Measurements from ENCODE around the gene NT5DC3. TPM values are rescaled to one million over a fixed set of nuclear protein-coding genes. Genes with fewer than 3 reads are reported as not detected.

NT5DC3 gene
- 10 to 100 TPM in 1 of 2 experiments, 1 to 10 TPM in 1; 9.9 to 10.0 TPM for total RNA-seq
- 0.93 TPM for polyA plus RNA-seq

DNA sequence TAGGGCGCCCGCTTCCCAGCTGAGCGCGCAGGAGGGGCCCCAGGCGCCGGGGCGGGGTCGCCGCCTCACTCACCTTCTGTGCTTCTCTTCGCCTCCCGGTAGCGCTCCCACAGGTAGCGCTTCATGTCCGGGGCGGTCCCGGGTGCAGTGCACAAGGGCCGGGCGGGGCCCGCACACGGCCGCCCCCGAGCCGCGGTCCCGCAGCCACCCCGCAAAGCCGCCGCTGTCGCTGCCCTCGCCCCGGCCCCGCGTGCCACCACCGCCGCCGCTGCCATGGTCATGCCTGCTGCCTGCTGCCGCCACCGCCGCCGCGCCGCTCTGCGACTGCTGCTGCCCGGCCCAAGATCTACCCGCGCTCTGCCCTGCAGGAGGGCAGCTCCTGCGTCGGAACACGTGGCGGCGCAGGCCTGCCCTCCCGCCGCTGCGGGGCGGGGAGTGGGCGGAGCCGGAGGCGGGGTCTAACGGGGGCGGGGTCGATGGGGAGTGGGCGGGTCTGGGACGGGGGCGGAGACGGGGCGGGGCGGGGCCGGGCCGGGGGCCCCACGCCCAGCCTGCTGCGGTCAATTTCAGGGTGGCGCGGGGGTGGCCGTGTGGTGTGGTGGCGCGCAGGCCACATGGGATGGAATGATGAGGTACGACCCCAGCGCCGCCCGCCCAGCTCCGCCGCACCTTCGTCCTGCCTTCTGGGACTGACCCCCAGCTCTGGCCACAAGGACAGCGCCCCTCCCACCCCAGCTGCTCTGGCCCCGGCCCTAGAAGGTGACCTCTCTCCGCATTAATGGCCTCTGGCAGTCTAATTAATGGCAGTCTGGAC, at the start of gene NT5DC3:
NT5DC3 (minus strand) TSS at position 359 of the 814 bp plus-strand sequence; CDS start at position 281, 78 bp downstream.
- Mint-ChIP-seq H3K27me3 (peaks cover 0 to 2% of the 10 kb centered on the region in 2 donors), H3K36me3 (peaks cover 0 to 2% (median 0%) of the 10 kb centered on the region in 3 donors), H3K27ac (peak within 1 kb of the TSS; percentile 38 to 95 (median 77)), H3K4me1 (peaks cover 11 to 22% (median 13%) of the 10 kb centered on the region in 3 donors), H3K4me3 (peak within 1 kb of the TSS; percentile 76 to 94 (median 85)), H3K9me3 (no peaks in the 10 kb centered on the region)
- POLR2A ChIA-PET, result interaction anchor here (0.6 to 1.3 kb wide), 5 partner anchors 69 to 1395 kb away, joined by 4 to 5 read pairs (median 4); partner anchors contain the start of genes APPL2, HSP90B1 and NFYB
- peak within 1 kb of the TSS; percentile 64 for H3K4me3 ChIP-seq (ENCODE audit: low read length)
- H3K27me3 ChIP-seq (ENCODE audit: insufficient read depth, low read length, poor library complexity, severe bottlenecking), result no peaks in the 10 kb centered on the region
- peak; percentile 73 to 88 (median 83) for DNase-seq
- H3K36me3 ChIP-seq (ENCODE audit: insufficient read depth, low read length), result no peaks in the 10 kb centered on the region
- H3K27ac ChIP-seq (ENCODE audit: low read depth, low read length), result no peak within 1 kb of the TSS
- CTCF ChIA-PET, result interaction anchor here (0.9 to 1.1 kb wide), 2 partner anchors 9 to 268 kb away, joined by 3 to 4 read pairs; no protein-coding TSS in a partner anchor
- H3K4me1 ChIP-seq (ENCODE audit: insufficient read depth, low read length), result peaks cover 14% of the 10 kb centered on the region
- no peaks in the 10 kb centered on the region for H3K9me3 ChIP-seq (ENCODE audit: low read length)

DNA sequence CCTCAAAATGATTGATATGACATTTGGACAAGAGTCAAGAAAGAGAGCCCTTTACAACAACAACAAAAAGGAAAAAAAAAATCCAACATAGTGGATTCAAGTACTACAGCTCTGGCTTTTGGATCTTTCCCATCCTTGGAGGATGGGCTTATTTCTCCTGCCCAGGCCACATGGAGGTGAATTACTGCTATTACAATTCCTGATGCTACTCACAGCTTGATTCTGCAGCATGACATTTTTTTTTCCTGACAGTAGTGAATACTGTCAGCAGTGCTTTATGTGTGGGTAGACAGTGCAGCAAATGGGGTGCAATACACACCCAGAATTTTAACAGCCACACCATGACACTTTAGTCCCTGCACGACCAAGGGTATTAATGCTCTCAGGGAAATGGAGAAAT, 46.7 kb upstream of the NT5DC3 start:
- no peak overlapping the region for H3K4me3 Mint-ChIP-seq
- peaks cover 2 to 4% (median 4%) of the 10 kb centered on the region in 3 donors for H3K4me1 Mint-ChIP-seq
- Histone ChIP-seq H3K4me1 (ENCODE audit: insufficient read depth, low read length) (no peaks in the 10 kb centered on the region), H3K27ac (ENCODE audit: low read depth, low read length) (no peak overlapping the region), H3K4me3 (ENCODE audit: low read length) (no peak overlapping the region), H3K27me3 (ENCODE audit: insufficient read depth, low read length, poor library complexity, severe bottlenecking) (no peaks in the 10 kb centered on the region), H3K36me3 (ENCODE audit: insufficient read depth, low read length) (no peaks in the 10 kb centered on the region), H3K9me3 (ENCODE audit: low read length) (no peaks in the 10 kb centered on the region)
- CTCF ChIA-PET, result interaction anchor here (1.1 to 1.6 kb wide), 2 partner anchors 15 to 222 kb away, joined by 4 to 6 read pairs; no protein-coding TSS in a partner anchor
- no peaks in the 10 kb centered on the region for H3K27me3 Mint-ChIP-seq
- no peak overlapping the region for H3K27ac Mint-ChIP-seq
- no peak for DNase-seq
- POLR2A ChIA-PET, result interaction anchor here (1.0 kb wide), 1 partner anchor 42 kb away, joined by 3 read pairs; no protein-coding TSS in a partner anchor
- H3K36me3 Mint-ChIP-seq, result peaks cover 0 to 1% (median 0%) of the 10 kb centered on the region in 3 donors
- H3K9me3 Mint-ChIP-seq, result no peaks in the 10 kb centered on the region

DNA sequence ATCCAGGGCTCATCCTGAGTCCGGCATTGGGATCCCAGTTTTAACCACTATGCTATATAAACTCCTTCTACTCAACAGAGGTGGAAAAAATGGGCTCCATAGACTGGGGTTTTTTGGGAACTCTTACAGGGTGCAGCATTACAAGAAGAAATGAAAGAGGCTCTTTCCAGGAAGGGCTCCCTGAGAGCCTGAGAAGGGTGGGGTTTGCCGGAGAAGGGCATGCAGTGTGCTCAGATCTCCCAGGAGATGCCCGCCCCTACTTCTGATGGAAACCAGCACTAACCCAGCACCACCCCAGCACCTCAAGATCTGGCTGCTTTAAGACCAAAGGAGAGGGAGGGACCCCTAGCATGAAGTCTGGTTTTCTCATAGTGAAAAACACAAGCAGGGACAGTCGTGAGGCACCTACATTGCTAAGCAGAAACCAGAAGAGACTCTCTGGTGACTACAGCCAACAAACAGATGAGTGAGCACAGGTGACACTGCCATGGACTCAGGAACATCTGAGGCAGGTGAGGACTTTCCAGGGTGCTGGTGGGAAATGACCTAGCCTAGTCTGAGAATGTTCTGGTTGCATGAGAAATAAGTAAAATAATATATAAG, 45.3 kb upstream of the NT5DC3 start:
- no peak overlapping the region for H3K4me3 Mint-ChIP-seq
- H3K36me3 ChIP-seq (ENCODE audit: insufficient read depth, low read length), result no peaks in the 10 kb centered on the region
- H3K27ac Mint-ChIP-seq, result peak overlapping the region in 1 of 8 donors; percentile 52
- POLR2A ChIA-PET, result interaction anchor here (1.0 kb wide), 1 partner anchor 43 kb away, joined by 3 read pairs; no protein-coding TSS in a partner anchor
- peaks cover 2 to 4% (median 4%) of the 10 kb centered on the region in 3 donors for H3K4me1 Mint-ChIP-seq
- H3K27me3 Mint-ChIP-seq, result no peaks in the 10 kb centered on the region
- H3K4me1 ChIP-seq (ENCODE audit: insufficient read depth, low read length), result no peaks in the 10 kb centered on the region
- no peaks in the 10 kb centered on the region for H3K9me3 ChIP-seq (ENCODE audit: low read length)
- H3K4me3 ChIP-seq (ENCODE audit: low read length), result no peak overlapping the region
- CTCF ChIA-PET, result no interaction called here
- H3K9me3 Mint-ChIP-seq, result no peaks in the 10 kb centered on the region
- no peaks in the 10 kb centered on the region for H3K27me3 ChIP-seq (ENCODE audit: insufficient read depth, low read length, poor library complexity, severe bottlenecking)
- H3K36me3 Mint-ChIP-seq, result no peaks in the 10 kb centered on the region
- H3K27ac ChIP-seq (ENCODE audit: low read depth, low read length), result no peak overlapping the region
- no peak for DNase-seq

DNA sequence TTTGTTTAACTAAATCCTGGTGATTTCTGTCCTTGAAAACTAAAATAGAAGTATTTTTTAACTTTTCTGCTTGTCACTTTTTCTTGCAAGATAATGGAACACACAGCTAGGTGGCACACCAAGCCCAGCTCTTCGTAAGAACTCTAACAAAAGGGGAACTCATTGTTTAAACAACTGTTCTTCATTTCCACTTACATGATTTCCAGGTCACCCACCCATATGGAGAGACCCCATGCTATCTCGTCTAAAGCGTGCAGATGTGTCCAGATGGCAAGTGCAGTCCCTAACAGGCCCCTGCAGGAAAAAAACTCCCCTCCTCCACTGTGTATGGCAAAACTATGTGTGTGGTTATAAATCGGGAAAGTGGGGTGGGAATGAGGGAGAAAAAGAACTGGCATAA, 43.3 kb upstream of the NT5DC3 start:
- POLR2A ChIA-PET, result interaction anchor here (0.9 kb wide), 1 partner anchor 44 kb away, joined by 3 read pairs; no protein-coding TSS in a partner anchor
- Mint-ChIP-seq H3K36me3 (no peaks in the 10 kb centered on the region), H3K4me3 (no peak overlapping the region), H3K27me3 (no peaks in the 10 kb centered on the region), H3K4me1 (peaks cover 4 to 8% (median 5%) of the 10 kb centered on the region in 3 donors), H3K9me3 (no peaks in the 10 kb centered on the region), H3K27ac (no peak overlapping the region)
- H3K9me3 ChIP-seq (ENCODE audit: low read length), result no peaks in the 10 kb centered on the region
- H3K27ac ChIP-seq (ENCODE audit: low read depth, low read length), result no peak overlapping the region
- H3K4me1 ChIP-seq (ENCODE audit: insufficient read depth, low read length), result no peaks in the 10 kb centered on the region
- no peaks in the 10 kb centered on the region for H3K36me3 ChIP-seq (ENCODE audit: insufficient read depth, low read length)
- no peaks in the 10 kb centered on the region for H3K27me3 ChIP-seq (ENCODE audit: insufficient read depth, low read length, poor library complexity, severe bottlenecking)
- H3K4me3 ChIP-seq (ENCODE audit: low read length), result no peak overlapping the region
- CTCF ChIA-PET, result interaction anchor here (0.7 to 1.2 kb wide), 9 partner anchors 17 to 226 kb away, joined by 3 to 10 read pairs (median 3); no protein-coding TSS in a partner anchor
- peak in 3 of 5 donors; percentile 28 to 66 (median 50) for DNase-seq

DNA sequence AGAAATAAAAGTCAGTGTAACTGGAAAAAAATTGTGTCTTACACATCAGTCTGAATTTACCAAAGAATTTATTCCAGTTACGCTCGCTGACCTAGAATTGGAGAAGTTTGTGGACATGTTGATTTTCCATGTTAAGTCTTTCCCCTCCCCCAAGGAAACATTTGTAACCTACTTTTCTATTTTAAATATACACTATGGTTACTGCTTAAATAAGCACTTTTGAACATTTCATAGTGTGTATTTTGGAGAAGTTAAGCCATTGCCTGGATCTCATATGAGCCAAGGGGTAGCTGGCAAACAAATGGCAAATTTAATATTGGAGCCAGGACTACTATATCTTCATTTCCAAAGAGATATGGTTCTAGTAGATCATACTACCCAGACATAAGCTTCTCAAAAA, 42.9 kb upstream of the NT5DC3 start:
- H3K27me3 Mint-ChIP-seq, result no peaks in the 10 kb centered on the region
- no peak overlapping the region for H3K4me3 Mint-ChIP-seq
- H3K4me1 ChIP-seq (ENCODE audit: insufficient read depth, low read length), result no peaks in the 10 kb centered on the region
- H3K9me3 Mint-ChIP-seq, result no peaks in the 10 kb centered on the region
- CTCF ChIA-PET, result interaction anchor here (0.7 to 1.2 kb wide), 9 partner anchors 18 to 227 kb away, joined by 3 to 10 read pairs (median 3); no protein-coding TSS in a partner anchor
- H3K36me3 ChIP-seq (ENCODE audit: insufficient read depth, low read length), result no peaks in the 10 kb centered on the region
- H3K4me1 Mint-ChIP-seq, result peaks cover 4 to 8% (median 5%) of the 10 kb centered on the region in 3 donors
- H3K36me3 Mint-ChIP-seq, result peaks cover 0 to 2% (median 0%) of the 10 kb centered on the region in 3 donors
- H3K27ac ChIP-seq (ENCODE audit: low read depth, low read length), result no peak overlapping the region
- no peak overlapping the region for H3K4me3 ChIP-seq (ENCODE audit: low read length)
- DNase-seq, result no peak
- no peaks in the 10 kb centered on the region for H3K27me3 ChIP-seq (ENCODE audit: insufficient read depth, low read length, poor library complexity, severe bottlenecking)
- no peaks in the 10 kb centered on the region for H3K9me3 ChIP-seq (ENCODE audit: low read length)
- no peak overlapping the region for H3K27ac Mint-ChIP-seq
- POLR2A ChIA-PET, result interaction anchor here (0.9 kb wide), 1 partner anchor 44 kb away, joined by 3 read pairs; no protein-coding TSS in a partner anchor

GRCh38 chr12:103882861-103883596, 42.0 kb upstream of the NT5DC3 start:
- ChIA-PET CTCF (no interaction called here), POLR2A (no interaction called here)
- Histone ChIP-seq H3K27ac (ENCODE audit: low read depth, low read length) (no peak overlapping the region), H3K4me3 (ENCODE audit: low read length) (no peak overlapping the region), H3K36me3 (ENCODE audit: insufficient read depth, low read length) (no peaks in the 10 kb centered on the region), H3K27me3 (ENCODE audit: insufficient read depth, low read length, poor library complexity, severe bottlenecking) (no peaks in the 10 kb centered on the region), H3K9me3 (ENCODE audit: low read length) (no peaks in the 10 kb centered on the region), H3K4me1 (ENCODE audit: insufficient read depth, low read length) (no peaks in the 10 kb centered on the region)
- H3K4me3 Mint-ChIP-seq, result no peak overlapping the region
- no peaks in the 10 kb centered on the region for H3K27me3 Mint-ChIP-seq
- H3K36me3 Mint-ChIP-seq, result peaks cover 0 to 2% (median 0%) of the 10 kb centered on the region in 3 donors
- H3K27ac Mint-ChIP-seq, result peak overlapping the region in 2 of 8 donors; percentile 13 to 56
- no peaks in the 10 kb centered on the region for H3K9me3 Mint-ChIP-seq
- peaks cover 5 to 9% (median 6%) of the 10 kb centered on the region in 3 donors for H3K4me1 Mint-ChIP-seq
- DNase-seq, result no peak

- peaks cover 8 to 15% (median 11%) of the 10 kb centered on the region in 3 donors for H3K4me1 Mint-ChIP-seq
- H3K4me3 ChIP-seq (ENCODE audit: low read length), result no peak overlapping the region
- H3K4me3 Mint-ChIP-seq, result no peak overlapping the region
- ChIA-PET POLR2A (no interaction called here), CTCF (interaction anchor here (2.1 kb wide), 1 partner anchor 49 kb away, joined by 5 read pairs; the partner anchor contains the start of gene HSP90B1)
- H3K9me3 Mint-ChIP-seq, result no peaks in the 10 kb centered on the region
- no peaks in the 10 kb centered on the region for H3K4me1 ChIP-seq (ENCODE audit: insufficient read depth, low read length)
- no peaks in the 10 kb centered on the region for H3K9me3 ChIP-seq (ENCODE audit: low read length)
- no peaks in the 10 kb centered on the region for H3K27me3 ChIP-seq (ENCODE audit: insufficient read depth, low read length, poor library complexity, severe bottlenecking)
- H3K36me3 Mint-ChIP-seq, result peaks cover 0 to 2% (median 0%) of the 10 kb centered on the region in 3 donors
- no peaks in the 10 kb centered on the region for H3K27me3 Mint-ChIP-seq
- H3K27ac ChIP-seq (ENCODE audit: low read depth, low read length), result no peak overlapping the region
- DNase-seq, result no peak
- peak overlapping the region in 2 of 8 donors; percentile 1 to 52 for H3K27ac Mint-ChIP-seq
- no peaks in the 10 kb centered on the region for H3K36me3 ChIP-seq (ENCODE audit: insufficient read depth, low read length)
Observed at GRCh38 chr12:103881261-103881660, 40.2 kb upstream of the NT5DC3 start.

Measured in CD8-positive, alpha-beta memory T cell (primary cell).